SJSA1 (cell line): ENCODE results near the gene CNBP. TPM values are rescaled to one million over a fixed set of nuclear protein-coding genes. Genes with fewer than 3 reads are reported as not detected.
A peak's percentile ranks its signal among the peaks of the same experiment; 100 is the strongest.
"Not testable (repeated sequence)": the region's sequence is repeated elsewhere in the genome, so short reads cannot be mapped to it uniquely, and the experiment has no call there.

Source experiments
- DNase-seq, 2 experiments: peaks; one replicate each; pipeline ENCODE4 v3.0.0-alpha.2; 2015 to 2020; ENCODE audit warnings: low spot score in 2 of 2, low read depth in 1 of 2
- H3K27ac ChIP-seq: fragments of 250-450 bp; sonication (Bioruptor Pico); 2 replicates; pipeline ENCODE4 v1.5.1; 2020; ENCODE audit warnings: mild to moderate bottlenecking, moderate library complexity
- H3K27me3 ChIP-seq: fragments of 250-450 bp; sonication (Bioruptor Pico); replicated peaks from 2 replicates; pipeline ENCODE4 v1.5.1; 2020; ENCODE audit warnings: mild to moderate bottlenecking, moderate library complexity
- H3K36me3 ChIP-seq: fragments of 250-450 bp; sonication (Bioruptor Pico); 2 replicates; pipeline ENCODE4 v1.5.1; 2020; ENCODE audit warnings: mild to moderate bottlenecking
- H3K4me1 ChIP-seq: fragments of 250-450 bp; sonication (Bioruptor Pico); replicated peaks from 2 replicates; pipeline ENCODE4 v1.6.1; 2021; ENCODE audit warnings: mild to moderate bottlenecking
- H3K4me3 ChIP-seq: fragments of 250-450 bp; sonication (Bioruptor Pico); 2 replicates; pipeline ENCODE4 v1.5.1; 2020; ENCODE audit warnings: mild to moderate bottlenecking
- H3K9me3 ChIP-seq: fragments of 250-450 bp; sonication (Bioruptor Pico); replicated peaks from 2 replicates; pipeline ENCODE4 v1.5.1; 2020; ENCODE audit warnings: mild to moderate bottlenecking
- total RNA-seq: library from RNA; depleted of rRNA; stranded (reverse); fragments of >200 nt; shearing (Covaris generic); gene quantifications from 2 replicates; pipeline ENCODE4 v1.2.3, GENCODE V29; 2014

Gene CNBP
- total RNA-seq, 1 experiment from 2014 or later = 215 TPM

- no peak for DNase-seq
- Histone ChIP-seq H3K27me3 (no peaks in the 10 kb centered on the region), H3K27ac (no peak overlapping the region), H3K4me3 (no peak overlapping the region), H3K9me3 (no peaks in the 10 kb centered on the region), H3K36me3 (peaks cover 74% of the 10 kb centered on the region), H3K4me1 (no peaks in the 10 kb centered on the region)
Observed at GRCh38 chr3:129176051-129176450, 7.6 kb downstream of the CNBP start.

GRCh38 chr3:129173725-129174124 is 10.0 kb downstream of the CNBP start:
- H3K36me3 ChIP-seq = peaks cover 77% of the 10 kb centered on the region
- no peak overlapping the region for H3K27ac ChIP-seq
- no peak for DNase-seq
- H3K4me1 ChIP-seq = no peaks in the 10 kb centered on the region
- H3K4me3 ChIP-seq = no peak overlapping the region
- no peaks in the 10 kb centered on the region for H3K27me3 ChIP-seq
- H3K9me3 ChIP-seq = no peaks in the 10 kb centered on the region

GRCh38 chr3:129173206-129173605 is 10.5 kb downstream of the CNBP start:
- no peak overlapping the region for H3K27ac ChIP-seq
- H3K4me1 ChIP-seq = no peaks in the 10 kb centered on the region
- peaks cover 72% of the 10 kb centered on the region for H3K36me3 ChIP-seq
- no peak for DNase-seq
- no peak overlapping the region for H3K4me3 ChIP-seq
- no peaks in the 10 kb centered on the region for H3K9me3 ChIP-seq
- H3K27me3 ChIP-seq = no peaks in the 10 kb centered on the region

GRCh38 chr3:129166579-129167332 is 16.9 kb downstream of the CNBP start:
- peaks cover 53% of the 10 kb centered on the region for H3K36me3 ChIP-seq
- DNase-seq = no peak

GRCh38 chr3:129165594-129165993 is 18.1 kb downstream of the CNBP start:
- H3K27me3 ChIP-seq = not testable (repeated sequence)
- peaks cover 41% of the 10 kb centered on the region for H3K36me3 ChIP-seq

More at GRCh38 chr3:129166579-129167332, 16.9 kb downstream of the CNBP start:
- H3K9me3 ChIP-seq = no peaks in the 10 kb centered on the region
- no peak overlapping the region for H3K27ac ChIP-seq
- no peaks in the 10 kb centered on the region for H3K27me3 ChIP-seq
- no peak overlapping the region for H3K4me3 ChIP-seq
- H3K4me1 ChIP-seq = peaks cover 9% of the 10 kb centered on the region

GRCh38 chr3:129164500-129164899 is 19.2 kb downstream of the CNBP start:
- no peaks in the 10 kb centered on the region for H3K27me3 ChIP-seq
- H3K4me1 ChIP-seq = peaks cover 12% of the 10 kb centered on the region
- H3K36me3 ChIP-seq = peaks cover 30% of the 10 kb centered on the region
- DNase-seq = no peak
- no peak overlapping the region for H3K4me3 ChIP-seq
- H3K27ac ChIP-seq = no peak overlapping the region
- H3K9me3 ChIP-seq = no peaks in the 10 kb centered on the region

More at GRCh38 chr3:129165594-129165993, 18.1 kb downstream of the CNBP start:
- not testable (repeated sequence) for H3K9me3 ChIP-seq, H3K27ac ChIP-seq, H3K4me3 ChIP-seq, DNase-seq, H3K4me1 ChIP-seq

DNA sequence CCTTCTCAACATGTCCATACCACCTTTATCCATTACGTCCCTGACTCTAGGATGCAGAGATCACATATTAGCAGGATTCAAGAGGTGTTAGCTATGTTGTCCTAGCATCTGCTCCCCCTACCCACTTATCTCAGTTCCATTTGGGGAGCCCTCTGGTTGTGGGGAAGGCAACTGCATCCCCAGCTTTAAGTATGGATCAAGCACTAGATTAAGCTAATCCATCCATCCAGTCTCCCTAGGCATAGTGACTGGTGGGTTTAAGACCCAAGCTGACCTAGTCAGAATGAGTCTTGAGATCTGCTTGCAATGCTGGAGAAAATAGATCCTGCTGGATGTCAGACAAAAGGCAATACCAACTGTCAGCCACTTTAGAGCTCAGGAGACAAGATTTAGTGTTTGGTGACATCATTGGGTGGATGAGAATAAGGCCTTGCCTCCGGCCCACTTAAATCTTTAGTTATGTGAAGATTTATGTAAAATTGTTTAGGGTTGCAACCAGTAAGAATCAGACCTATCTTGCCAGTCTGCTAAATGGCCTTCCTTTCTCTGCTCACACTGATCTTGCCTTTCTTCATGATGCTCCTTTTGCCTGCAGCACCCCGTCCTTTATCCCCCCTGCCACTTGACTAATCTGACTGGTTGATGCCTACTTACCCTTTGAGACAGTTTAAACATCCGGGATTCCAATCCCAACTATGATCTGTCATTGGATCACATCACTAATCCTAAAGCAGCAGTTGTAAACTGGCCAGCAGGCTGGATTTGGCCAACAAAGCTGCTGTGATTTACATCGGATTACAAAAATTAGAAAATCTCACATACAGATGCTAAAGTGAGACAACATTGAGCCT is 20.7 kb downstream of the CNBP start:
- no peaks in the 10 kb centered on the region for H3K27me3 ChIP-seq
- no peak overlapping the region for H3K27ac ChIP-seq
- no peaks in the 10 kb centered on the region for H3K9me3 ChIP-seq
- no peak overlapping the region for H3K4me3 ChIP-seq
- H3K36me3 ChIP-seq = peaks cover 34% of the 10 kb centered on the region
- peaks cover 14% of the 10 kb centered on the region for H3K4me1 ChIP-seq
- DNase-seq = no peak

DNA sequence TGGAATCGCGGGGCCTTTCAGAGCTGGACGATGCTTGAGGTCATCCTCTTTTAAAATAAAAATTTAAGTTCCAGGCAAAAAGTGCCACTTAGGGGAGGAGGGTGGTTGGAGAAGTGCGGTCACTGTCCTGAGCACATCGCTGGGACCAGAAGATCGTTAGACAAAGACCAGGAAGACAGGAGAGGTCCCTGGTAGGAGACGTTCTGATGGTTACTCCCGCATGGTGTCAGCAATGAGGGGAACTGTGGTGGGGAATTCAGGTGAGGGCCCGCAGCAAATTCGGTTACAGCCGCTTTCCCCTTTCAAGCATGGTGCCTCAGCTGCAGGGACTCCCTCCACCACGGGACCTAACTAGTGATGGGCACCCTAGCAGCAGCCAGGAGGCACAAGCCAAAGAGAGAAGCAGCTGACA is 21.8 kb downstream of the CNBP start:
- DNase-seq = no peak
- Histone ChIP-seq H3K4me1 (peaks cover 14% of the 10 kb centered on the region), H3K9me3 (no peaks in the 10 kb centered on the region), H3K27me3 (no peaks in the 10 kb centered on the region), H3K4me3 (peak overlapping the region; percentile 61), H3K36me3 (peaks cover 30% of the 10 kb centered on the region), H3K27ac (peak overlapping the region; percentile 96)

DNA sequence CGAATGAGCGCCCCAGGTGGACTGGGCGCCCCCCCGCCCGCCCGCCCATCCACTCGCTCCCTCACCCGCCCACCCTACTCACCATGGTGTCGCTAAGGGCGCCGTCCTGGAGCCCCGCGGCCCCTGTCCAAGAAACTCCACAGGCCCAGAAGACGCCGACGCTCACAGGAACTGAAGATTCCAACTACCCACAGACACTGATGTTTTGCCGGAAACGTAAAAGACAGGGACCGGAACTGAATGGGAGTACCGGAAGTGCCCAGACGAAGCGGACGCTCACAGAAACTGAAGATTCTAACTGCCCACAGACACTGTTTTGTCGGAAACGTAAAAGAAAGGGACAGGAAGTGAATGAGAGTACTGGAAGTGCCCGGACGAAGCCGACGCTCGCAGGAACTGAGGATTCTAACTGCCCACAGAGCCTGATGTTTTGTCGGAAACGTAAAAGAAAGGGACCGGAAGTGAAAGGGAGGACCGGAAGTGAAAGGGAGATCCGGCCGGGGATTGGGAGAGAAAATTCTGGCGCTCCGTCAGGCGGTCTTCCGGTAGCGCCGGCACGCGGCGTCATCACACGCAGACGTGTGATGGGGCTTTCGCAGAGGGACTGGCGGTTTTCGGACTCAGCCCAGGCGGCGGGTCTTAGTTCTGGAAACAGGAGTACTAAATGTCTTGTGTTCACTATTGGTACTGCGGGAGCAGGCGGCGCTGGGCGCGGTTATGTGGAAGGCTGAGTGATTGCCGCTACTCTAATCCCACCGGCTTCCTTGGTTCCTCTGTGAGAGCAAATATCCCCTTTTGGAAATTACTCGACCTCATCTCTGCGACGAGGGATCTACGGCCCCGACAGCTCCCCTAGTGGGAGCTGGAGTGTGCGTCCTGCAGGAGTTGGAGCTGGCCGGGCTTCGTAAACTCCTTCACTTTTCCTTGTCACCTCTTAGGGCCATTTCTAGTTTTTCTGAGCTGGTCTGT is 22.5 kb downstream of the CNBP start, which contains the start of gene ISY1:
TSS of gene ISY1 (minus strand) at position 173 of the 969 bp plus-strand sequence. CDS start at position 85, 88 bp downstream.
- no peaks in the 10 kb centered on the region for H3K9me3 ChIP-seq
- H3K27ac ChIP-seq = peak within 1 kb of the TSS; percentile 96
- H3K4me3 ChIP-seq = peak within 1 kb of the TSS; percentile 61
- DNase-seq = peak; percentile 89 to 98
- H3K27me3 ChIP-seq = no peaks in the 10 kb centered on the region
- H3K4me1 ChIP-seq = peaks cover 14% of the 10 kb centered on the region
- H3K36me3 ChIP-seq = peaks cover 30% of the 10 kb centered on the region

GRCh38 chr3:129144786-129145185 is 38.9 kb downstream of the CNBP start:
- Histone ChIP-seq H3K4me3 (no peak overlapping the region), H3K36me3 (peaks cover 36% of the 10 kb centered on the region), H3K9me3 (no peaks in the 10 kb centered on the region), H3K27me3 (no peaks in the 10 kb centered on the region), H3K27ac (no peak overlapping the region), H3K4me1 (no peaks in the 10 kb centered on the region)
- DNase-seq = no peak

DNA sequence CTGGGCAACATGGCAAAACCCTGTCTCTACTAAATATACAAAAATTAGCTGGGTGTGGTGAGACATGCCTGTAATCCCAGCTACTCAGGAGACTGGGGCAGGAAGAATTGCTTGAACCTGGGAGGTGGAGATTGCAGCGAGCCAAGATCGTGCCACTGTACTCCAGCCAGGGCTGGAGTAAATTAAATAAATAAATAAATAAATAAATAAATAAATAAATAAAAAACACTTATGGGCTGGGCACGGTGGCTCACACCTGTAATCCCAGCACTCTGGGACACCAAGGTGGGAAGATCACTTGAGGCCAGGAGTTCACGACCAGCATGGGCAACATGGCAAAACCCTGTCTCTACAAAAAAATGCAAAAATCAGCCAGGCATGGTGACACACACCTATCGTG is 42.7 kb downstream of the CNBP start:
- not testable (repeated sequence) for DNase-seq

GRCh38 chr3:129139911-129140310 is 43.8 kb downstream of the CNBP start:
- no peak for DNase-seq
- Histone ChIP-seq H3K9me3 (no peaks in the 10 kb centered on the region), H3K27me3 (no peaks in the 10 kb centered on the region), H3K27ac (no peak overlapping the region), H3K4me3 (no peak overlapping the region), H3K36me3 (peaks cover 40% of the 10 kb centered on the region), H3K4me1 (no peaks in the 10 kb centered on the region)

More for the DNA sequence above, 42.7 kb downstream of the CNBP start:
- H3K27me3 ChIP-seq, H3K4me1 ChIP-seq, H3K27ac ChIP-seq, H3K9me3 ChIP-seq, H3K4me3 ChIP-seq: not testable (repeated sequence)
- peaks cover 42% of the 10 kb centered on the region for H3K36me3 ChIP-seq

DNA sequence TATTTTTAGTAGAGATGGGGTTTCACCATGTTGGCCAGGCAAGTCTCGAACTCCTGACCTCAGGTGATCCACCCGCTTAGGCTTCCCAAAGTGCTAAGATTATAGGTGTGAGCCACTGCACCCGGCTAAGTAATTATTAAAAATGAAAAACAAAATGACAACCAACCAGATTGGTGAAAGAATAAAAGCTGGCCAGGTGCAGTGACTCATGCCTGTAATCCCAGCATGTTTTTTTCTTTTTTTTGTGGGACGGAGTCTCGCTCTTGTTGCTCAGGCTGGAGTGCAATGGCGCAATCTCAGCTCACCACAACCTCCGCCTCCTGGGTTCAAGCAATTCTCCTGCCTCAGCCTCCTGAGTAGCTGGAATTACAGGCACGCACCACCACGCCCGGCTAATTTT is 47.4 kb downstream of the CNBP start:
- H3K4me1 ChIP-seq, H3K4me3 ChIP-seq, H3K27ac ChIP-seq, H3K9me3 ChIP-seq, H3K27me3 ChIP-seq, DNase-seq: not testable (repeated sequence)
- peaks cover 57% of the 10 kb centered on the region for H3K36me3 ChIP-seq
